HG03354 (cell line): Measurements from ENCODE around the gene MAP2K3.
"Not testable (repeated sequence)": the region's sequence is repeated elsewhere in the genome, so short reads cannot be mapped to it uniquely, and the experiment has no call there.

Experiments used
- ATAC-seq: cut with Tn5 transposase; IDR thresholded peaks from one replicate; pipeline ENCODE4 v1.9.1; 2021; ENCODE audit warnings: mild to moderate bottlenecking; ENCODE audit not compliant: unreplicated experiment, poor library complexity, severe bottlenecking

MAP2K3 gene

GRCh38 chr17:21294321-21295035 lies 10.0 kb downstream of the MAP2K3 start:
- no peak for ATAC-seq

GRCh38 chr17:21295036-21295952 lies 10.8 kb downstream of the MAP2K3 start:
- no peak for ATAC-seq

DNA sequence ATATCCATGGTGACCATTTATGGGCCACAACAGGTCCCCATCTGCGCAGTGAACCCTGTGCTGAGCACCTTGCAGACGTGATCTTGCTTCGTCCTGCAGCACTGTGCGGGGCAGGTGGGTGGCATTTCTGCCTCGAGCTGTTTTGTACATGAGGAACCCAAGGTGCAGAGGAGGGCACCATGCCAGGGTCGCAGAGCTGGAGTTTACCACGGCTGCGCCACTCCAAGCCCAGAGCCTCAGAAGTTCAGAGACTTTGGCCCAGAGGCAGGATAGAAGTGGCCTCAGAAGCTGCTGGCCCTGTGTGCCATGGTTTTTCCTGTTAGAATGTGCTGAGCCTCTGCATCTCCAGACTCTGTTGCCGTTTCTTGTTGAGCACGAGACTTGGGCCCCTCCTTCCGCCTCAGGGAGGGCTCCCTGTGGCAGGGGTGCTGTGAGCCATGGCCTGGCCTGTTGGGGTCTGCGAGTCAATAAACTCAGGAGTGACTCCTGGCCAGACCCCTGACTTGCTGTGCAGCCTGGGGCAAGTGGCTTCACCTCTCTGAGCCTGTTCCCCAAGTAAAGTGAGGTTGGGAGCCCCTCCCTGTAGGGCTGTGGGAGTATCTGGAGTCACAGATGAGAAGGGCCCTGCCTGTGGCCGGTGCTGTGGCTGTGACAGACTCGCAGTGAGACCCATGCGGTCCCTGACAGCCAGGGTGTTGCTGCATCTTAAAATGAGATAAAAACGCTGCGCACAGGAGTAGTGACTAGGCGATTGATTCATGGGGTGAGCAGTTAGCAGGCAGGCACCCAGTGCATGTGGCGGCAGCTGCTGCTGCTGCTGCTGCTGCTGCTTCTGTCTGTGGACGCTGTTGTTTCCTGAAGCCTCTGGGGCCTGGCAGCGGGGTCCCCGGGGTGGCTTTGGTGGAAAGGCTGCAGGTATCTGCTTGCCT lies 11.8 kb downstream of the MAP2K3 start:
- no peak for ATAC-seq

- ATAC-seq: no peak
Measured at GRCh38 chr17:21297026-21297520, 12.6 kb downstream of the MAP2K3 start.

DNA sequence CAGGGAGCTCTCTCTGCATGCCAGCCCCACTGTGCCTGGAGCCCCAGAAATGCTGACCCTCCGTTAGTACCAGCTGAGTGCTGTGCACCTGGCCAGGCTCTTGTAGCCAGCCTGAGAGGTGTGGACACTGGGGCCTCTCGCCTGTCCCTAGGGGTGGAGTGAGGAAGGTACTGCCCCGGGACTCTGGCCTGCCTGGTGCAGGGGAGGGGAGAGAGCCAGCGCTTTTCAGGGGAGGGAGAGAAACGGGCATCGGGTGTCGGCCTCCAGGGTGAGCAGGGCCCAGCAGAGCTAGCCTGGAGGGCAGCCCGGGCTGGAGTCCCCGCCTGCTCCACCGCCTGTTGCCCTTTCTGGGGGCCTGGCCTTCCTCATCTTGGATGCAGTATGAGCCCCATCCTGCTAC lies 13.1 kb downstream of the MAP2K3 start:
- no peak for ATAC-seq

DNA sequence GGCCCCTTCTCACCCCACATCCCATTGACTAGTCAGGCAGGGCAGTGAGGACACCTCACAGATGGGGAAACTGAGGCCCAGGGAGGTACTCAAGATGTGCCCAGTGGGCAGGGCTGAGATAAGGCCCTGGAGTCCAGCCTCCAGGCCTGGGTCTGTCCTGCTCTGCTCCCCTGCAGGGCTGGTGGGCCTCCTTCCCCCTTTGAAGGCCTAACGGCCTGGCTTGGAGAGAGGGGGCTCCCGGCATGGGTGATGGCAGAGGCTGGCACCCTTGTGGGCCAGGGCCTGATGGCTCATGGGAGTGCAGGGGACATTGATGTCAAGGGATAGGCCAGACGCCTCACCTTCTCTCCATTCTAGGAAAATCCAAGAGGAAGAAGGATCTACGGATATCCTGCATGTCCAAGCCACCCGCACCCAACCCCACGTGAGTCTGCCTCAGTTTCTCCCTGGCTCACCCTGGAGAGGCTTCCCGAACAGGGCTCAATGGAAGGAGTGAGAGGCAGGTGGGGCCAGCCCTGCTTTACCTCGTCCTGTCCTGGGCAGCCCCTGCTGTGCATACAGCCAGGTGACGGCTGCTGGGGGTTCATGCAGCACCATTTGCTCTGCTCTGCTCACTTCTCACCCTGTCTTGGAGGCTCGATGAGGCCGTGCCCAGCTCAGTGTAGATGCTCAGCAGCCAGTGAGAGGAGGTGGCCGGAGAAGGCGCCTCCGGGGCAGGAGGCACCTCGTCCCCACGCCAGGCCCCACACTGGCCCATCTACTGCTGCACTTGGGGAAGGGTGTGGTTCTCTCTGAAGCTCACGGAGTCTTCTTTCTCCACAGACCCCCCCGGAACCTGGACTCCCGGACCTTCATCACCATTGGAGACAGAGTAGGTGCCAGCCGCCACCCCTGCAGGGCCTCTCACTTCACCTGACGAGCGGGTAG lies 13.8 kb downstream of the MAP2K3 start:
- ATAC-seq: no peak

DNA sequence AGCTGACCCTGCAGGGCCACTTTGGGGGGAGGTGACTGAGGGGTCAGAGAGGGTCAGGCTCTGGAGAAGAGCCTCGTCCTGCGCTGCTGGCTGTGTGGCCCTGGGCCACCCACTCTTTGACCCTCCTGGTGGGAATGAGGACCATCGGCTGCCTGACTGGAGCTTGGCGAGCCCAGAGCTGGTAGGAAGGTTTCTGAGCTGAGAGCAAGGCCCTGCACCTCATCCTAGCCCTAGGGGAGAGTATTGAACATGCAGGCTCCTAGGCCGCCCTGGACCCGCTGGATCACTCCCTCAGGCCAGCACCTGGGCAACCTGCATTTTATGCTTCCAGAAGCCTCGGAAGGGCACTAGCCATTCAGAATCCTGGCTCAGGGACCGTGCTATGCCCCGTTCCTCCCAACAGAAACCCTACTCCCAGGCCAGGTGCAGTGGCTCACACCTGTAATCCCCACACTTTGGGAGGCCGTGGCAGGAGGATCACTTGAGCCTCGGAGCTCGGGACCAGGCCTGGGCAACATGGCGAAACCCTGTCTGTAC lies 14.5 kb downstream of the MAP2K3 start:
- no peak for ATAC-seq

DNA sequence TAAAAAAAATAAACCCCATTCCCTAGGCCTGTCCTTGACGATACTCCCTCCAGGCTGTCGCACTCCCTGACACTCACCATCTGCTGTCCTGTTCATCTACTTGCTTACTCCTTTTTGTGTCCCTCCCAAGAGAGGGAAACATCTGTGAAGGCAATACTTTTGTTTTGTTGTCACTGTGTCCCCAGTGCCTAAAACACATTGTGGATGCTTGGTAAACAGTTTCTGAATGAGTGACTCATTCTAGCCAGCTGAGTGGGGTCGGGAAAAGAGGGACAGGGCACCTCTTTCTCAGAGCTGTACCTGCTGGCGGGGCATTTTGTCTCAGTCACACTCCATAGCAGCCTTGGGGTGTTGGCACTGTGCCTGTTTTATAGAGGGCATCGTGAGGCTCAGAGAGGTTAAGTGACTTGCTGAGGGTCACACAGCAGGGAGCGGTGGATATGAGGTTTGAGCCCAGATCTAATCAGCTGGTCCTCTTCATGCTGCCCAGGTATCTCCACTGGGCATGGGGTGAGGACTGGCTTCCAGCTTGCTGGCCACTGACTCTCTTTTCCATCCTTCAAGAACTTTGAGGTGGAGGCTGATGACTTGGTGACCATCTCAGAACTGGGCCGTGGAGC lies 15.6 kb downstream of the MAP2K3 start:
- no peak for ATAC-seq

DNA sequence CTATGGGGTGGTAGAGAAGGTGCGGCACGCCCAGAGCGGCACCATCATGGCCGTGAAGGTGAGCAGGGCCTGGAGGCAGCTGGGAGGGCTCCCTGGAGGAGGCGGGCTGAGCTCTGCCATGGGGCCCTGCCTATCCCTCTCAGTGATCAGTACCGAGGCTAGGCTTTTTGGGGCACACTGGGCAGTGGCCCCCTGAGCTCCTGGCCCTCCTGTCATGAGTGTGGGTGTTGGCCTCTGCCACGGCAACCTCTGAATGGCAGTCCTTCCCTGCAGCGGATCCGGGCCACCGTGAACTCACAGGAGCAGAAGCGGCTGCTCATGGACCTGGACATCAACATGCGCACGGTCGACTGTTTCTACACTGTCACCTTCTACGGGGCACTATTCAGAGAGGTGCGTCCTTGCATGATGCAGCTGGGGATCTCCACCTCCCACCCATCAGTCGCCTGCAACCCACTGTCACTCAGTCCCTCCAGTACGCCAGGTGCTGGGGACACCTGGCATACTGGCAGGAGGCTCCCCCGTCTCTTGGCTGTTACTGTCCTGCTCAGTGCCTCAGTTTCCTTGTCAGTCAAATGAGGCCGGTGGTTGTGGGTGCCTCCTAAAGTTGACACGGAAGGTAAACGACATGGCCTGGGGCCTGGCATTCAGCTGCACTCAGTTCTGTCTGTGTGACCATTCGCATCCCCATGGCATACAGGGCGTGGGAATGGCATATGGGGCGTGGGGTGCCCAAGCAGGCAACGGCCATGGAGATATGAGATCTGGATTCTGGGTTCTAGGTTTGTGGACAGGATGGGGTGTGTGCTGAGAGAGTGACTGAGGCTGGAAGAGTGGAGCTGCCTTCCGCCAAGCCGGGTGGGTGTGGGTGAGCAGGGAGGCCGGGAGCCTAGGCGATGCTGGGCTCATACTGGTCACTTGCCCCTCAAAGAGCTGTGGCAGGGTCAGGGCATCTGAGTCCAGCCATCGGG lies 16.4 kb downstream of the MAP2K3 start:
- ATAC-seq: no peak

- no peak for ATAC-seq
Measured at GRCh38 chr17:21301593-21302550, 17.4 kb downstream of the MAP2K3 start.

GRCh38 chr17:21302711-21303425 lies 18.4 kb downstream of the MAP2K3 start:
- no peak for ATAC-seq

- ATAC-seq: no peak
Measured at GRCh38 chr17:21303441-21304065, 19.0 kb downstream of the MAP2K3 start.

- ATAC-seq: no peak
Measured at GRCh38 chr17:21304091-21304490, 19.6 kb downstream of the MAP2K3 start.

- not testable (repeated sequence) for ATAC-seq
Measured at GRCh38 chr17:21304551-21305151, 20.1 kb downstream of the MAP2K3 start.
